Measurements from ENCODE around the gene AKAP17A.

AKAP17A gene

GRCh38 chrX:1601051-1601767 is 9.8 kb downstream of the AKAP17A start:
- no peak overlapping the region for H3K4me3 ChIP-seq (ENCODE audit: low read depth, low read length)
- TF ChIP-seq CTCF (IDR thresholded peaks at IDR 0.05; ENCODE audit: low read depth, low read length): no peak

GRCh38 chrX:1601768-1602085 is 10.3 kb downstream of the AKAP17A start:
- H3K4me3 ChIP-seq (ENCODE audit: low read depth, low read length): no peak overlapping the region
- TF ChIP-seq CTCF (IDR thresholded peaks at IDR 0.05; ENCODE audit: low read depth, low read length): no peak

- no peak overlapping the region for H3K4me3 ChIP-seq (ENCODE audit: low read depth, low read length)
- no peak for TF ChIP-seq CTCF (IDR thresholded peaks at IDR 0.05; ENCODE audit: low read depth, low read length)
Measured at GRCh38 chrX:1602299-1602698, 10.9 kb downstream of the AKAP17A start.

GRCh38 chrX:1606496-1606895 is 15.1 kb downstream of the AKAP17A start:
- no peak for TF ChIP-seq CTCF (IDR thresholded peaks at IDR 0.05; ENCODE audit: low read depth, low read length)
- no peak overlapping the region for H3K4me3 ChIP-seq (ENCODE audit: low read depth, low read length)

- no peak for TF ChIP-seq CTCF (IDR thresholded peaks at IDR 0.05; ENCODE audit: low read depth, low read length)
- no peak overlapping the region for H3K4me3 ChIP-seq (ENCODE audit: low read depth, low read length)
Measured at GRCh38 chrX:1609311-1609710, 17.9 kb downstream of the AKAP17A start.

GRCh38 chrX:1609762-1610161 is 18.4 kb downstream of the AKAP17A start:
- no peak for TF ChIP-seq CTCF (IDR thresholded peaks at IDR 0.05; ENCODE audit: low read depth, low read length)
- H3K4me3 ChIP-seq (ENCODE audit: low read depth, low read length): no peak overlapping the region

GRCh38 chrX:1610166-1610565 is 18.8 kb downstream of the AKAP17A start:
- no peak overlapping the region for H3K4me3 ChIP-seq (ENCODE audit: low read depth, low read length)
- no peak for TF ChIP-seq CTCF (IDR thresholded peaks at IDR 0.05; ENCODE audit: low read depth, low read length)

Data from WI38 (cell line).